GM12872 (cell line): ENCODE data around the gene ETFB.

Source experiments
- TF ChIP-seq, protein P1 (sequence below): IDR thresholded peaks from 3 replicates; pipeline ENCODE4 v1.5.1; 2011; ENCODE audit warnings: low read depth, mild to moderate bottlenecking, low read length, moderate library complexity; ENCODE audit not compliant: insufficient read depth

Gene ETFB

DNA sequence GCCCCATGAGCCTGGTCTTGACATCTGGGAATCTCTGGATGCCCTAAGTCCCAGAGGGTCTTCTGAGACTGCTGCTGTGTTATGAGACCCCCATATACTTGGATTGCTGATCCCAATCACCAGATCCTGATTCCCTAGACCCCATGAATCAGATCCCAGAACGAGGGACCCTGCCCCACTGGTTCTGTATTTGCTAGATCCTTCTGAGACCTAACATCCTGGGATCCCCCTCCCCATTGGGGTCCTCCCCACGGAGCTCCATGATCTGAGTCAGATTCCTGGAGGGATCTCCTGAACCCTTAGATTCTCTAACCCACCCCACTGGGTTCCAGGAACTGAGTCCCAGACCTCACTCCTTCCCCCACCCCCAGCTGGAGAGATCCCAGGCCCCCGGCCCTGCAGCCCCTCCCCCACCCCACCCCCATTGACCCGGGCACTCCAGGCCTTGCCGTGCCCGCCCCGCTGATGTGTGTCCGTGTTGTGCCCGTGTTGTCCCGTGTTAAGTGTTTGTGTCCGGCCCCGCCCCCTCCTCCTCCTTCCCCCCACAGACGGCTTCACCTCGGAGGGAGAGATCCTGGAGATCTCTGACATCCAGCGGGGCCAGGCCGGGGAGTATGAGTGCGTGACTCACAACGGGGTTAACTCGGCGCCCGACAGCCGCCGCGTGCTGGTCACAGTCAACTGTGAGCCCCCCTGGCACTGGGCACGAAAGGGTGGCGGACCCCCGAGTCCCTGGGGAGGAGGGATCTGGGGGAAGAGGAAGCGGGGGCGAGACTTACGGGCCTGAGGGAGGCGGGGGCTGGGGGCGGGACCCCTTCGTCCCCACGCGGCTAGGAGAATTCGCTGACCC, 39.7 kb downstream of the ETFB start:
- TF ChIP-seq, protein P1, sequence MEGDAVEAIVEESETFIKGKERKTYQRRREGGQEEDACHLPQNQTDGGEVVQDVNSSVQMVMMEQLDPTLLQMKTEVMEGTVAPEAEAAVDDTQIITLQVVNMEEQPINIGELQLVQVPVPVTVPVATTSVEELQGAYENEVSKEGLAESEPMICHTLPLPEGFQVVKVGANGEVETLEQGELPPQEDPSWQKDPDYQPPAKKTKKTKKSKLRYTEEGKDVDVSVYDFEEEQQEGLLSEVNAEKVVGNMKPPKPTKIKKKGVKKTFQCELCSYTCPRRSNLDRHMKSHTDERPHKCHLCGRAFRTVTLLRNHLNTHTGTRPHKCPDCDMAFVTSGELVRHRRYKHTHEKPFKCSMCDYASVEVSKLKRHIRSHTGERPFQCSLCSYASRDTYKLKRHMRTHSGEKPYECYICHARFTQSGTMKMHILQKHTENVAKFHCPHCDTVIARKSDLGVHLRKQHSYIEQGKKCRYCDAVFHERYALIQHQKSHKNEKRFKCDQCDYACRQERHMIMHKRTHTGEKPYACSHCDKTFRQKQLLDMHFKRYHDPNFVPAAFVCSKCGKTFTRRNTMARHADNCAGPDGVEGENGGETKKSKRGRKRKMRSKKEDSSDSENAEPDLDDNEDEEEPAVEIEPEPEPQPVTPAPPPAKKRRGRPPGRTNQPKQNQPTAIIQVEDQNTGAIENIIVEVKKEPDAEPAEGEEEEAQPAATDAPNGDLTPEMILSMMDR = no peak

DNA sequence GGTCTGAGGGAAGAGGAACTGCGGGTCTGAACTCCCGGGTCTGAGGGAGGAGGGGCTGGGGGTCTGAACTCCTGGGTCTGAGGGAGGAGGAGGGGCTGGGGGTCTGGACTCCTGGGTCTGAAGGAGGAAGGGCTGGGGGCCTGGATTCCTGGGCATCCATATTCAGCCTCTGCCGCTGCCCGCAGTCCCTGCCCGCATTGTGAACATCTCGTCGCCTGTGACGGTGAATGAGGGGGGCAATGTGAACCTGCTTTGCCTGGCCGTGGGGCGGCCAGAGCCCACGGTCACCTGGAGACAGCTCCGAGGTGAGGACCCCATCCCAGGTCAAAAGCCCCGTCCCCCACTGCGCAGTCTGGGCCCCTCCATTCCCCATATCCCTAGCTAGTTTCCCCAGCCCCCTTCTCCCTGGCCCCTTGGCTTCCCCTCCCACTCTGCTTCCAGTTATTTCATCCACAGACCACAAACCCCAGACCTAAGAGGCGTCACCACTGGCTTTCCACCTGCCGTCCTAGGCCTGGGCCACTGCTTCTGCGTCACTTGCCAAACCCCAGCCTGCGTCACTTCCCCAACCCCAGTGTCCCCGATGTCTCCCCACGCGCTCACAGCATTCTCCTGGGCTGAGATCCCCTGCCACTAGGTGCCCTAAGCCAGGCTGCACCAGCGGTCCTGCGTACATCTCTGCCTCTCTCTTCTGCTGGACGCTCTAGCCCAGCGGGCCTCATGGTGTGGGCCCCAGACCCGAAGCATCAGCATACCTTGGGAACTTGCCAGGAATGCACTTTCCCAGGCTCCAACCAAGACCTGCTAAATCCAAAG, 40.8 kb downstream of the ETFB start:
- TF ChIP-seq, protein P1 = no peak

GRCh38 chr19:51324167-51324481, 42.1 kb downstream of the ETFB start:
- TF ChIP-seq, protein P1 = no peak

DNA sequence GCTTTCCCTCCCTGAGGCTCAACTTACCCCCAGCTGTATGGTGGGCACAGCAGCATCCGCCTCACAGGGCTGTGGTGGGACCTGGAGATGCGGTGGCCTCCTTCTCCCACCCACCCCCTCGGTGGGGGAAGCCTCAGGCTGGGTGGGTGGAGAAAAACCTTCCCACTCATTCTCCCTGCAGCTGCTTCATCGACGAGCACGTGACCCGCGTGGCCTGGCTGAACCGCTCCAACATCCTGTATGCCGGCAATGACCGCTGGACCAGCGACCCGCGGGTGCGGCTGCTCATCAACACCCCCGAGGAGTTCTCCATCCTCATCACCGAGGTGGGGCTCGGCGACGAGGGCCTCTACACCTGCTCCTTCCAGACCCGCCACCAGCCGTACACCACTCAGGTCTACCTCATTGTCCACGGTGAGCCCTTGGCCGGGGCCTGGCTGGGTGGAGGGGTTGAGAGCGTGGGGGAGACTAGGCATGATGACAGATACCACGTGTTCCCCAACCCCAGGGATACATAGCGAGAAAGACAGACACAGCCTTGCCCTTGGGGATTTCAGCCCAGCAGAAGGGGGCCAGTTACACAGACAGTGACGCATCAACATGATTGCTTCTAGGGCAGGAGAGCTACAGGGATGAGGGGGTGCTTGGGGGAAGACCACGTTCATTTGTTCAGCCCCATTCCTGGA, 42.6 kb downstream of the ETFB start:
- TF ChIP-seq, protein P1 = no peak

DNA sequence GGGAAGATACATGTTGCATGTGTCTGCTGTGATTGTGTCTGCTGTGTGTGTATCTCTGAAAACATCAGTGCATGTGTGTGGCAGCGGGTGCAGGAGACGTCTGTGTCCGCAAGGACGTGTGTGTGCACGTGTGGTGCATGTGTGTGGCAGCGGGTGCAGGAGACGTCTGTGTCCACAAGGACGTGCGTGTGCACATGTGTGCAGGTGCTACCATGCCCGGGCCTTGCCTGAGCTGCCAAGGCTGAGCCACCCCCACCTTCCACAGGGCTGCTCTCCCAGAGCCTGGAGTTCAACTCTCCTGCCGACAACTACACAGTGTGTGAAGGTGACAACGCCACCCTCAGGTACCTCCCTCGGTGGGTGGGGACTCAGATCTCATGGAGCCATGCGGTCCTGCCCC, 44.4 kb downstream of the ETFB start:
- TF ChIP-seq, protein P1 = no peak

GRCh38 chr19:51320280-51320657, 45.9 kb downstream of the ETFB start:
- TF ChIP-seq, protein P1 = no peak

DNA sequence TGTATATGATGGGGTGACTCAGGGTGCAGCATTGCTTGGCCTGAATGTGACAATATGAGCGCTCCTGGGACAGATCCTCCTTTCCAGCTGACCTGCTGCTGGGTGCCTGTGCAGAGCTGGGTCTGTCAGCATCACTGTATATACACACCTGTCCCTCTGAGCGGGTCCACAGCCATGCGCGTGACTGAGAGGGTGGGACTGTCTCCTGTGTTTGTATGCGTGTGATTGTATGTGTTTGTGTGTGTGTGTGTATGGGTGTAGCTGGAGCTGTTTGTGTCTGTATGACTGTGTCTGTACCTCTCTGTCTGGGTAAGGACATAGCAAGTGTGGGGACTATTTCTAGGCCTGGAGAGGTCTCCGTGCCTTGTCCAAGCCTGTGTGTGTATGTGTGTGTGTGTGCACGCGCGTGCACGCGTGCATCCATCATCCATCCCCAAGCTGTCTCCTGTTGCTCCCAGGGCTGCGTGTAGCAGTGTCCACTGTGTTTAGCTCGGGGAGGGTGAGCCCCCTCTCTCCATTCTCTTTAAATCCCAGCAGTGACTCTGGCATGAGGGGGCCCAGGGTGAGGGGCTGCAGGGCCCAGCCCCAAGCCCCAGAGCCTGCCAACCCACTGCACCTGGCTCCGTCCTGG, 46.4 kb downstream of the ETFB start:
- TF ChIP-seq, protein P1 = no peak
